GM19099 (cell line): Measurements from ENCODE around the gene ADAM29.

Experiments used
- POLR2A ChIP-seq: IDR thresholded peaks from 3 replicates; pipeline ENCODE4 v1.6.1; 2011; ENCODE audit warnings: low read depth; ENCODE audit not compliant: insufficient read length; ENCODE audit errors: extremely low read depth

Gene ADAM29

DNA sequence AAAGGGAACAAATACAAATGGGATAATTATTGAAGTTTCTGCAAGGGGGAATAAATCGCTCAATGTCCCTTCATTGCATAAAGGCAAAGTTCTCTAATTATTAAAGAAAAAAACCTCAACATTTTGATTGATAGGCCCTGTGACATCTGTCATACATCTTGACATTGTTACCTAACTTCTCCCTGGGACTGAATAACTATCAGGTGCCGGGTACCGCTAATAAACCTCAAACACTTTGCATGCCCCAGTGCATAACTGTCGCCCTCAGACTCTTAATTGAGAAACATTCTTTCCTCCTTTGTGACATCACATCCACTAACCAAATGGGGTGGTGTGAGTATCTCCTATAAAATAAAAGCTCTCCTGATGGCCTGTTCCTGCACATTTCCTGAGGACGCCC is at the start of gene ADAM29:
TSS of gene ADAM29 (plus strand) at position 301 of the 400 bp plus-strand sequence. CDS start 57,168 bp downstream, outside the sequence.
- TF ChIP-seq POLR2A = no peak

DNA sequence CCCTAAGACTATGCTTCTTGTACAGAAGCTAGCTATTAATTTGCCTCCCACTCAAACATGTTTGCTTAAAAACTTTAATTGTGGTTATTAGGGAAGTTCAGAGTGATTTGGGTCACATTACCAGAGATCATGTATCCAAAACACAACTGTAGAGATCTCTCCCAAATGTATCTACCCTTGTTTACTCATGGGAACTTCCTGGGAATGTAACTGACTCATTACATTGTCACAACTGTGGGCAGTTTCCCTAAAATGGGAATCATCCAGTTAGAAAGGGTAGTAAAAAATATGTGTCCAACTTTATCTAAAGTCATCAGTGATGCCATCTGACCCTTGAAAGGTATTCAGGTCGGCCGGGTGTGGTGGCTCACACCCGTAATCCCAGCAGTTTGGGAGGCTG is 48.8 kb upstream of the ADAM29 start:
- no peak for TF ChIP-seq POLR2A

DNA sequence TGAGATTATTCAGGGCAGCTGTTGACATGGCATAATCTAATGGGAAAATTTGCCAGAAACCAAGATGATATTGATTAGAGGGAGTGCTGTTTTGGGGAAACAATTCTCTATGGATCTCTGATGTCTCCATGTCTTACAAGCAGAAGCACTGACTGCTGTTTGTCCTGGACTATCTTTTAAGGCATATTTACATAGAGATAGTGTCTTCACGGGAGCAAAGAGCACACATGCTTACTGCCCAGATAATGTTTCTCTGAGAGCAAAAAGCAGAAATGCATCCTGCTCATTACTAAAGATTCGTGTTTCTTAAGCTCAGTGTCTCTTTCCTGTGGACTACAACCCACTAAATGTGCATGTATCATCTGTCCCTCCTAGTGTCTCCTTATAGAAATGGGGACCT is 47.8 kb upstream of the ADAM29 start:
- no peak for TF ChIP-seq POLR2A

DNA sequence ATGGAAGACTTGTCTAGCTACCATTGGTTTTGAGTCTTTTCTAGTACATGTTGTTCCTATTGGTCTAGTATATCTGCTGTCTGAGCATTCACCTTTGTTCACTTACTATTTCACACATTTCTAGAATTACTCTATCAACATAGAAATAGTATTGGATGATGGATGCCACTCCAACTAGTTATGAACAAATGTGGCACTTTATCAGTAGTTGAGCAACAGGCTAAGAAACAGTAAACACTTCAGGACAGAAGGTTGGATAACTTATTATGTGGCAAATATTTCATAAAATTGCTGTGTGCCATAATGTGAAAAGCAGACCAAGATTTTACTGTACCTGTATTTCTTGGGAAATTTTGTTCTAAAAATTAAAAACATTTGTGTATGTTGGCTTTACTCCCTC is 46.8 kb upstream of the ADAM29 start:
- no peak for TF ChIP-seq POLR2A

DNA sequence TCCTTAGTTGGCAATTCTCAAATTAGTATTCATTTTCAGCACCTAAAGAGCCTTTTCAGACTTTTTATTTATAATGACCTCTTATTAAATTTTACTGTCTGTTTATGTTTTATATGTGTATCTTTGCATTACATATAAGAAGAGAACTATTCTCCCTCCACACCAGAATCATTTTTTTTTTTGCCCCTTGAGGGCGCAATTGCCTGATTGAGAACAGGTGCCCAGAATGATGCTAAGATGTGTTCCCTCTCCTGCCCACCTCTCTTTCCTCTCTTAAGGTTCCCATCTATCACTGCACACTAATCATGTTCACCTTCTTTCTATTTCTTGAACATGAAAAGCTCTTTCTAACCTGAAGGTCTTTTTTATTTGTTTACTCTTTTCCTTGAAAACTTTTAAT is 44.2 kb upstream of the ADAM29 start:
- no peak for TF ChIP-seq POLR2A

DNA sequence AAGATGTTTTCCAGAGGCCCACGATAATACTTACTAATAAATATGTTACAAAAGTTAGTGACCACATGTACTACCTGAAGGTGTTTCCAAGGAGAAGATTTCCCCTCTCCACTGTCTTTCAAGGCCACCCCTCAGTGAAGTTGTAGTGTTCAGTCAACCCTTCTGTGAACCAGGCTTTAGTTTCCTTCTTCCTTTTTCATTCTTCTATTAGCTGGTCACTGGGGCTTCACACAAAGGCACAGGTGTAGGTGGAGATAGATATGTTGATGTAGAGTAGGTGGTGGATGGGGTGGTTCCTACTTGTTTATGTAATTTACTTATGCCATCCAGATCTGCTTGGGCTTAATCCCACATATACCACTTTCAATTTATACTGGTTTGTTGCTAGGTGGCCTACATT is 43.3 kb upstream of the ADAM29 start:
- TF ChIP-seq POLR2A = no peak

DNA sequence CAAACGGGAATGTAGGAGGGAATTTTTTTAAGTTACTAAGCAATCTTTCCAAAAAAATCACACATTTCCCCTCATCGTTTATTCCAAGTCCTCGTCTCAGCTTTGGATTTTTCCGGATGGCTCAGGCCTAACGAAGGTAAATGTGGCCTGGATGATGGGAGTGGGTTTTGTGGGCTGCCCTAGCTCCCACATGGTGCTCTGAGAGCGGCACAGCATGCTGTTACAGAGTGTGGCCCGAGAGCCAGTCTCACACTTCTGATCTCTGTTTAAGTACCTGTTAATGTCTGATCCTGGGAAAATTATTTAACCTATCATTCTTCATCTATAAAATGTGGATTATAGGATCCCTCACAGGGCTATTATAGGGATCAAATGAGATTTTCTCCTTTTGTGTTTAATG is 38.2 kb upstream of the ADAM29 start:
- no peak for TF ChIP-seq POLR2A

DNA sequence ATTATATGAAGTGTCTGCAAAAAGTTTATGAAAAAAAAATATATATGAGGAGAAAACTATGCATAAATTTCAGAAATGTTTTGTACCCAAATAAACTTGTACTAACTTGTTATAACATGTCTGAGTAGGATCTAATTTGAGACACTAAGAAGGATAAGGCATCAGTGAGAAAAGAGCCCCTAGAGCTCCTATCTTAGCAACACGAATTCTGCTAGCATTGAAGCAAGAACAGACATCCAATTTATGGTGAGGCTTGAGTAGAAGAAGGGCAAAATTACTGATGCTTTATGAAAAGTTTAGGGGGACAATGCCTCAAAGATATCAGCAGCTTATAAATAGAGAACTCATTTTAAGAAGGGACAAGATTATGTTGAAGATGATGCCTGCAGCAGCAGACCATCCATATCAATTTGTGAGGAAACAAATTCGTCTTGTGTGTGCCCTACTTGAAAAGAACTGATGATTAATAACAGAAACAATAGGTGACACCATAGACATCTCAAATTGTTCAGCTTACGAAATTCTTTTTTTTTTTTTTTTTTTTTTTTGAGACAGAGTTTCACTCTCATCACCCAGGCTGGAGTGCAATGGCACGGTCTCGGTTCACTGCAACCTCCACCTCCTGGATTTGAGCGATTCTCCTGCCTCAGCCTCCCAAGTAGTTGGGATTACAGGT is 35.7 kb upstream of the ADAM29 start:
- no peak for TF ChIP-seq POLR2A

DNA sequence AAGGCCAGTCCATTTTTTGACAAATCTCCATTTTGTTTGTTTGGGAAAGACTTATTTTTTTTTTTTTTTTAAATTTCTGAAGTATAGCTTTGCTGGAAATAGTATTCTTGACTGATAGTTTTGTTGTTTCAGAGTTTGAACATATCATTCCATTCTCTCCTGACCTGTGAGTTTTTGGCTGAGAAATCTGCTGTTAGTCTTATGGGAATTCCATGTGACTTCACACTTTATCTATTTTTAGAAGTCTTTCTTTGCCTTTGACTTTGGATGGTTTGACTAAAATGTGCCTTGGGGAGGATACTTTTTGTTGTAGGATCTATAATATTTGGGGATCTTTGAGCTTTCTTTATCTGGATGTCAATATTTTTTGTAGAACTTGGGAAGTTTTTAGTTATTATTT is 10.7 kb upstream of the ADAM29 start:
- TF ChIP-seq POLR2A = no peak

DNA sequence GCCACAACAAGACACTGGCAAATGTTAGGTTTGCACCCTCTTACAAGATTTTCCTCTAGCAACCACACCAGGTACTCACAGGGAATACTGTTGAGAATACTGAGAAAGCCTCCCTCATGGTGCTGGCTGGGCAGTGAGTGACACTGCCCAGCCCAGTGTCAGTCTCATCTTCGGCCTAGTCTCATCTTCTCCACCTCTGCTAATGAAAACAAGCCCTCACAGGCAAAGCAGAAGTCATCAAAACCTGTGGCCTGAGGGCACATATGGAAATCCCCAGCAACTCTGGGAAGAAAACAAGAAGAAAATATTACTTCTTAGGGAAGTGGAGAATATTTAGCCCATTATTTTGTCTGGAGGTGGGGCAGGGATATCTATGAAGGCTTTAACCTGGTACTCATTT is 7.9 kb upstream of the ADAM29 start:
- no peak for TF ChIP-seq POLR2A

DNA sequence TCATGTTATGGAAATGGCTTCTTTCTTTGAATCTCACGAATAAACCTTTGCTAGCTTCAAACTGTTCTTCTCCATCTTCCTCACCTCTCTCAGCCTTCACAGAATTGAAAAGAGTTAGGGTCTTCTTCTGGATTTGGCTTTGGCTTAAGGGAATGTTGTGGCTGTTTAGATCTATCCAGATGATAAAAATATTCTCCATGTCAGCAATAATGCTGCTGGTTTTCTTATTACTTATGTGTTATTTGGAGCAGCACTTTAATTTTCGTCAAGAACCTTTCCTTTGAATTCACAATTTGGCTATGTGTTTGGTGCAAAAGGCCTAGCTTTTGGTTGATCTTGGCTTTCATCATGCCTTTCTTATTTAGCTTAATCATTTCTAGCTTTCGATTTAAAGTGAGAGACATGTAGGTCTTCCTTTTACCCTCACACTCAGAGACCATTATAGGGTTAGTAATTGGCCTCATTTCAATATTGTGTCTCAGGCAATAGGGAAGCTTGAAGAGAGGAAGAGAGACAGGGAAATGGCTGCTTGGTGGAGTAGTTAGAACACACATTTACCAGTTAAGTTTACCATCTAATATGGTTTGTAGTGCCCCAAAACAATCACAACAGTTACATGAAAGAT is 5.1 kb upstream of the ADAM29 start:
- no peak for TF ChIP-seq POLR2A

DNA sequence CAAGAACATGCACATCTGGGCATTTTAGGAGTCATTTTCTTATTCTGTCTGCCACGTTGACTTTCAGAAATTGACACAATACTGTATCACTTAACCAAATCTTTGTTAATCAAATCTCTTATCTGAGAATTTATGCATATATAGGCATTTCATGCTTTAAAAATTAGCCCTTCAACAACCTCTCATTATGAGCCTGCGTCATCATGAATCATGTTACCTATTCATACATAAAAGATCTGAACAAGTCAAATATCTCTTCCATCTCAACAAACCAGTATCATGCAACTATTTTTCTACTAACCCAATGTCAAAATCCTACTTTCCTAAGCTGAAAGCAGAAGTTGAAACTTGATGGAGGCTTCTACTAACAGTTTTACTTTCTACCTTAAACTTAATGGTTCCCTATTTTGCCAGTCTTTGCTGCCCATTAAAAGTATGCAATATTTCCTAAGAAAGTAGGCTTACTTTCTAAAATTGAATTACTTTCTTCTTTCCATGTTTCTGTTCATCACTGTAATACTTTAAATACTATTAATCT is 1.8 kb downstream of the ADAM29 start:
- TF ChIP-seq POLR2A = no peak

DNA sequence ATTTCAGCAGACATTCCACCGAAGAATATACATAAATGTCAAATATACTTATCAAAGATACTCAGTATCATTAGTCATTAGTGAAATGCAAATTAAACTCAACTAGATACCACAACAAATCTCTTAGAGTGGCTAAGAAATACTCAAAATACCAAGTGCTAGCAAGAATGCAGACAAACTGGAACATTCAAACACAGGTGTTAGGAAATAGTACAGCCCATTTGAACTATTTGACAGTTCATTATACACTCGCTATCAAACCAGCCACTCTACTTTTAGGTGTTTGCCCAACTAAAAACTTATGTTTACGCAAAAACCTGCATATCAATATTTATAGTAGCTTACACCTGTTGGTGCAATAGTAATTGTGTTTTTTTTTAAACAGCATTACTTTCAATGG is 8.8 kb downstream of the ADAM29 start:
- no peak for TF ChIP-seq POLR2A

DNA sequence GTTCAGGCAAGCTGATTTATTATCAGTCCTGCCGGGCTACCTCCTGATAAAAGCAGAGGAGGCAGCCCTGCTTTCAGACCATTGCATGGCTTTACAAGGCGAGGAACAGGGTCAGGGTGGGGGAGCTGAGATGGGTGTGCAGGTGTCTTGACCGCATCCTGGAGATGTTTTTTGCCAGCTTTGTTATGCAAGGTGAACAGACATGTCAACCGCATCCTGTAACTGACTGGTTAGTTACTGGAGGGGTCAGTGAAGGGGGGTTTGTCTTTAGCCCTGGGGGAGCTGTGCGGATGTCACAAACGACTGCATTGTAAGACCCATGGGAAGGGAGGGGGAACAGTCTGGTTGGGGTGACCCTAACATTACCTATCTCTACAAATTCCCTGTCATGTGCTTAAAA is 10.0 kb downstream of the ADAM29 start:
- no peak for TF ChIP-seq POLR2A

DNA sequence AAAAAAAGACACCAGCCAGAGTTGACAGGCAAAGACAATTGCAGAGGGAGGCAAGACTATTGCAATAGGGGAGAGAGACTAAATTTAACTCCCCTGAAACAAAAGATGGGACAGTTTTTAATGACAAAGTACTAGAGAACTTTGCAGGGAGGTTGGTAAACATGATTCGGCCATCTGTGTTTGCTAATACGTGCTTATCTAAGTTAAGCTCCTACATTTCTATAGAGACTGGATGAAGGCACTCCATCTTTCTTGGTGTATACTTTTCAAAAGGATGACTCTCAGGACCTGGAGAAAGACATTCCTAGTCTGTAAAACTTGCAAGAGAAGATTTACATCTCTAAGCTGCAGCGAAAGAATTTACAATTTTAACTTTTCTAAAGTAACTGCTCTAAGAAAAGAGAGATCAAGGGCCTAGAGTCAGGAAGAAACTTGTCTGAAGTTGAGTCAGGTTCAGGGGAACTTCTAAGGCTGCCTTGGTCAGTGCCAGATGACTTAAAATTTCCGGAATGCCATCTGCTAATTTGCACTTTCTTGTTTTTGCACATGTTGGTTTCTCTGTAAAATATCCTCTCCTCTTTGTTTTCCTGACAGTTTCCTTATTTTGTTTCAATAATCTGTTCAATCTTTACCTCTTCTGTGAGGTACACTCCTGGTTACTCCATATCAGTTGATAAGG is 10.6 kb downstream of the ADAM29 start:
- TF ChIP-seq POLR2A = no peak

DNA sequence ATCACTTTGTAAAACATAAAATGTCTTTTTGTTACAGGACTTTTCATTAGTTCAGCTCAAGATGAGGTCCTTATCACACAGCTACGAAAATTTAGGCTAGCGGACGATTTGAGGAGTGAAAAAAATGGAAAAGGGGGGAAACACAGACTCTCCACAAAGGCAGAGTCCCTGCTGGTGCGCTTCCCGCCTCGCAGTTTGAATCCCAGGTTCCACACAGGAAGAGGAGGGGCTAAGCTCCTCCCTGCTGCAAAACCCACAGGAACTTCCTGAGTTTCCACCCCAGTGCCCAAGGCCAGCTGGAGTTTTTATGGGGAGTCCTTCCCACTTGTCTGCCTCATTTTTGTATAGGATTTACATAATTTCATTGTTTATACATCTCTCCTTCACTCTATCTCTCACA is 11.2 kb downstream of the ADAM29 start:
- no peak for TF ChIP-seq POLR2A
